Thyroid gland (tissue), 4 donors: ENCODE results near the gene TIMM23. TPM values are rescaled to one million over a fixed set of nuclear protein-coding genes. Genes with fewer than 3 reads are reported as not detected.

Experiments used
- DNase-seq, 2 donors: peaks; one replicate each; pipeline ENCODE4 v3.0.0-alpha.2; 2019
- H3K27ac ChIP-seq, 3 donors: fragments of 200-600 bp; sonication (generic); 1 replicate in 2 of 3; 2 replicates in 1 of 3; pipeline ENCODE4 v1.5.1; 2016 to 2019; ENCODE audit warnings: mild to moderate bottlenecking in 1 of 3, moderate library complexity in 1 of 3
- H3K27me3 ChIP-seq: fragments of 200-600 bp; sonication (generic); one replicate; pipeline ENCODE4 v1.5.1; 2019
- H3K36me3 ChIP-seq, 2 donors: fragments of 200-600 bp; sonication (generic); one replicate each; pipeline ENCODE4 v1.5.1; 2016 to 2019
- H3K4me1 ChIP-seq, 2 donors: fragments of 200-600 bp; sonication (generic); one replicate each; pipeline ENCODE4 v1.5.1; 2017 to 2019
- H3K4me3 ChIP-seq, 3 donors: fragments of 200-600 bp; sonication (generic); replicated peaks in 1 of 3; 1 replicate in 2 of 3; 2 replicates in 1 of 3; pipeline ENCODE4 v1.5.1; 2016; ENCODE audit warnings: mild to moderate bottlenecking in 1 of 3
- H3K9me3 ChIP-seq: fragments of 200-600 bp; sonication (generic); one replicate; pipeline ENCODE4 v1.5.1; 2017
- POLR2A ChIP-seq, 2 donors: fragments of 450-650 bp; IDR thresholded peaks; one replicate each; pipeline ENCODE4 v1.6.1; 2017; ENCODE audit warnings: antibody characterized with exemption in 2 of 2, mild to moderate bottlenecking in 2 of 2, moderate library complexity in 1 of 2
- WGBS, 2 donors: methylation state at CpG; one replicate each; pipeline ENCODE4 v1.1.5; 2017; 5-methylcytosine and 5-hydroxymethylcytosine counted together
- intact Hi-C: fragments of 100-400 bp; cut with DNase I; formaldehyde crosslinking; loops from one replicate; pipeline ENCODE4 v1.15.1; 2023
- total RNA-seq, 4 donors: library from RNA; depleted of rRNA; stranded (reverse); fragments of >200 nt; gene quantifications; one replicate each; pipeline ENCODE4 v1.2.3, GENCODE V29; 2016
- TF ChIP-seq, protein P1 (sequence below), 6 experiments: fragments of 200-600 bp in 3 of 6; fragments of 450-650 bp in 3 of 6; sonication (generic) in 3 of 6; IDR thresholded peaks; one replicate each; pipeline ENCODE4 v1.5.1; 2016 to 2019; ENCODE audit warnings: antibody characterized with exemption in 6 of 6, mild to moderate bottlenecking in 2 of 6, inconsistent platforms in 1 of 6, moderate library complexity in 1 of 6

Gene TIMM23
- total RNA-seq, 4 donors from 2014 or later: 68.7 to 85.6 (median 72.1) TPM

DNA sequence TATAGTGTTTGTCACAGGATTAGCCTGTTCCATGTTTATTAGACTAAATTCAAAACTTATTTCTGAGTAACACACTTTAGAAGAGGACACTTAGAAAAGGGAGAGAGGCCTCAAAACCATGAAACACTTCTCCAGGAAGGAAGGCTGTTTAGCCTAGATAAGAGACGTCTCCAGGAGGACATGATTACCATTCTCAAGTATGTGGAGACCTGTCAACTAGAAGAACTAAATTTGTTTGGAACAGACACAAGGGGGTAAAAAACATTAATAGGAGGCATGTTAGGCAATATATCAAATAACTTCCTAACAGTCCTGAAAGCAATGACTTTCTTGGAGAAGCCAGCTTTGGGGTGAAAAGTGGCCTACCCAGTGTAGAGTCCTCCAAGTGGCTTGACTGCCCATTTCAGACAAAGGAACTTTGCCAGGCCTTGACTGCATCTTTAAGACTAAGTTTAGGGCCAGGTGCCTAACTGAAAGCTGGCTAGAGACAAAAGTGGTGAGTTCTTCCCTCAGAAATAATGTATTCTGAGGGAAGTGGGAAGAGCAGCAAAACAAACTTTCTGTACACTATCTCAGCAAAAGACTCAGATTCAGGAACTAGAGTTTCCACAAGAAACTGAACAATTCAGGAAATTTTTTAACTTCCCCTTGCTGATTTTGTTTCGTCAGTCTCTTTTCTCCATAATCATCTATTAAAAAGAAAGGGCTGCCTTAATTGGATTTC, 46.3 kb downstream of the TIMM23 start:
- TF ChIP-seq, protein P1, sequence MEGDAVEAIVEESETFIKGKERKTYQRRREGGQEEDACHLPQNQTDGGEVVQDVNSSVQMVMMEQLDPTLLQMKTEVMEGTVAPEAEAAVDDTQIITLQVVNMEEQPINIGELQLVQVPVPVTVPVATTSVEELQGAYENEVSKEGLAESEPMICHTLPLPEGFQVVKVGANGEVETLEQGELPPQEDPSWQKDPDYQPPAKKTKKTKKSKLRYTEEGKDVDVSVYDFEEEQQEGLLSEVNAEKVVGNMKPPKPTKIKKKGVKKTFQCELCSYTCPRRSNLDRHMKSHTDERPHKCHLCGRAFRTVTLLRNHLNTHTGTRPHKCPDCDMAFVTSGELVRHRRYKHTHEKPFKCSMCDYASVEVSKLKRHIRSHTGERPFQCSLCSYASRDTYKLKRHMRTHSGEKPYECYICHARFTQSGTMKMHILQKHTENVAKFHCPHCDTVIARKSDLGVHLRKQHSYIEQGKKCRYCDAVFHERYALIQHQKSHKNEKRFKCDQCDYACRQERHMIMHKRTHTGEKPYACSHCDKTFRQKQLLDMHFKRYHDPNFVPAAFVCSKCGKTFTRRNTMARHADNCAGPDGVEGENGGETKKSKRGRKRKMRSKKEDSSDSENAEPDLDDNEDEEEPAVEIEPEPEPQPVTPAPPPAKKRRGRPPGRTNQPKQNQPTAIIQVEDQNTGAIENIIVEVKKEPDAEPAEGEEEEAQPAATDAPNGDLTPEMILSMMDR (IDR thresholded peaks at IDR 0.05): no peak
- TF ChIP-seq POLR2A (IDR thresholded peaks at IDR 0.05): no peak
- Histone ChIP-seq H3K4me1 (peaks cover 37 to 58% of the 10 kb centered on the region in 2 donors), H3K36me3 (peaks cover 13% of the 10 kb centered on the region in 2 donors), H3K4me3 (no peak overlapping the region), H3K27me3 (no peaks in the 10 kb centered on the region), H3K27ac (peak overlapping the region in 2 of 3 donors; percentile 2 to 89), H3K9me3 (no peaks in the 10 kb centered on the region)
- 48 to 66% methylated on average over 2 of the region's 2 CpGs for WGBS, 2 donors
- no peak for DNase-seq
- intact Hi-C loops: no loop called here

DNA sequence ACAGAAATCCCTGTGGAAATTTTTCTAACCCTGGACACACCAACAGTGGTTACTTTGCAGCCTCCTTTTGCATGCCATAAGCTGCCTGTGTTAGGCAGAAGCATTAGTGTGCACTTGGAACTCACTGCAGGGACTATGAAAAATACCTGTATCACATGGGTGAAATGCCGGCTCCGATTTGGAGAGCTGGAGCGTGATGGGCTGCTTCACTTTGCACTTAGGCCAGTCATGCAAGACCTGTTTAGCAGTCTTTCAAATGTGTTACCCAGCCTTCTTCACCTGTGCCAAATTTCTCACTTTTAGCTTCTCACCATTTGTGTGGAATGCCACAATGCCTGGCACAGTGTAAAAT, 46.9 kb downstream of the TIMM23 start:
- Histone ChIP-seq H3K27me3 (no peaks in the 10 kb centered on the region), H3K4me1 (peaks cover 40 to 58% of the 10 kb centered on the region in 2 donors), H3K27ac (peak overlapping the region; percentile 2 to 89 (median 12)), H3K4me3 (no peak overlapping the region), H3K36me3 (peaks cover 7 to 8% of the 10 kb centered on the region in 2 donors), H3K9me3 (no peaks in the 10 kb centered on the region)
- TF ChIP-seq, protein P1 (IDR thresholded peaks at IDR 0.05): no peak
- peak in 1 of 2 donors; percentile 21 for TF ChIP-seq POLR2A (IDR thresholded peaks at IDR 0.05)
- WGBS, 2 donors: 47 to 61% methylated on average over 3 of the region's 3 CpGs
- DNase-seq: peak; percentile 85 to 86
- intact Hi-C loops: no loop called here

DNA sequence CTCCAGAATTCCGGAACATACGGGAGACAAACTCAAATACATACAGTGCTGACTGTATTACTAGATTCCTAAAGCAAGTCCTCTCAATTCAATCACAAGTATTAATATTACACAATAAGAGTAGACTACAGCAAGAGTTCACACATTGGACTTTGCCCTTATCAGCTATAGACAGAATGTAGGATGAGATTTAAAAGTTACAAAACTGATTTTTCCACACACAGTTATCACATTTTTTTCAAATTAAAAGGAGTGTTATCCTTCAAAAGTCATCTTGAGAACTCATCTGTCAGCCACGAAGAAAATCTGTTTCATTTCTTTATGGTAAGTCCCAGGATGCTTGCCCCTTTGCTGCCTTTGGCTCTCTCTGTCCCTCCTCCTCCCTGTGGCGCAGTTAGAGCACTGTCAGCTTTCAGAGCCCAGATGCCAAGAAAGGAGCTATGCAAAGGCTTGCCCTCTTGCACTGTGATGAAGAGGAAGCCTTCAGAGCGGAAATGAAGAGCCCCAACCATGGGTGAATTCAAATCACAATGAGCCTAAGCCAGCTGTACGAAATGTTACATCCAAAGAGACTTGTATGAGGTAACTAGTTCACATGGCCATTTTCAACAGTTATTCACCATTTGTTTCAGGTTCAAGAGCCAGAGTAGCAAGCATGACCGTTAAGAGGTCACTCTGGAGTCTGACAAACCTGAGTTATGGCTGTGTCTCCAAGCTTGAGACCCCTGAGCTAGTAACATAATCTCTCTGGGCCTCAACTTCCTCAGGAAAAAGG, 47.5 kb downstream of the TIMM23 start:
- 67 to 72% methylated on average over 7 of the region's 7 CpGs for WGBS, 2 donors
- DNase-seq: peak in 1 of 2 donors; percentile 11
- Histone ChIP-seq H3K27ac (peak overlapping the region; percentile 2 to 89 (median 12)), H3K4me1 (peaks cover 40 to 58% of the 10 kb centered on the region in 2 donors), H3K36me3 (peaks cover 1 to 2% of the 10 kb centered on the region in 2 donors), H3K27me3 (no peaks in the 10 kb centered on the region), H3K9me3 (no peaks in the 10 kb centered on the region), H3K4me3 (no peak overlapping the region)
- intact Hi-C loops: no loop called here
- TF ChIP-seq POLR2A (IDR thresholded peaks at IDR 0.05): no peak
- TF ChIP-seq, protein P1 (IDR thresholded peaks at IDR 0.05): no peak

DNA sequence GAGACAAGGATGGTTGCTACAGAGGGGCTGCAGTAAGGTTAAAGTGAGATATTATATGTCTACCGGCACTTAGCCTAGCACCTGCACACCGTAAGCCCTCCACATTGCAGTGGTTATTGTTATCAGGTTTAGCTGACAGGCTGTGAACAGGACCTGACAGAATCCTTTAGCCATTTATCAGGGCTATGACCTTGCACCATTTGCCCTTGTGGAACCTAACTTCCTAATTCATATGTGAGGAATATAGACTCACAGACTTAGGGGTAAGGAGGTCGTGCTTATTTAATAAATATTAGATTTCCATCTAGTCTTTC, 48.0 kb downstream of the TIMM23 start:
- no peaks in the 10 kb centered on the region for H3K27me3 ChIP-seq
- peaks cover 40 to 63% of the 10 kb centered on the region in 2 donors for H3K4me1 ChIP-seq
- peak overlapping the region in 1 of 3 donors; percentile 89 for H3K27ac ChIP-seq
- 87 to 92% methylated on average over 3 of the region's 3 CpGs for WGBS, 2 donors
- intact Hi-C loops: no loop called here
- TF ChIP-seq, protein P1 (IDR thresholded peaks at IDR 0.05): no peak
- no peak for TF ChIP-seq POLR2A (IDR thresholded peaks at IDR 0.05)
- H3K36me3 ChIP-seq: no peaks in the 10 kb centered on the region
- H3K4me3 ChIP-seq: no peak overlapping the region
- no peaks in the 10 kb centered on the region for H3K9me3 ChIP-seq
- DNase-seq: no peak
